H7 (cell line): Measurements from ENCODE around the gene NACC1. TPM values are rescaled to one million over a fixed set of nuclear protein-coding genes. Genes with fewer than 3 reads are reported as not detected.

Experiments
- DNase-seq: peaks from one replicate; pipeline ENCODE4 v3.0.0; 2012
- H3K27me3 ChIP-seq: 2 replicates; pipeline ENCODE4 v1.6.0; 2011; ENCODE audit warnings: mild to moderate bottlenecking, low read length; ENCODE audit not compliant: control insufficient read depth, insufficient read depth
- H3K36me3 ChIP-seq: replicated peaks from 2 replicates; pipeline ENCODE4 v1.5.1; 2011; ENCODE audit warnings: low read length; ENCODE audit not compliant: control insufficient read depth, insufficient read depth
- H3K4me3 ChIP-seq: 2 replicates; pipeline ENCODE4 v1.5.1; 2011; ENCODE audit warnings: low read depth, mild to moderate bottlenecking, control low read depth, low read length, moderate library complexity; ENCODE audit not compliant: insufficient read depth
- total RNA-seq: library from RNA; depleted of rRNA; stranded (reverse); fragments of >200 nt; shearing (Covaris generic); gene quantifications from 2 replicates; pipeline ENCODE4 v1.2.3, GENCODE V29; 2014

The NACC1 gene
- total RNA-seq, 1 experiment from 2014 or later, result 254 TPM

DNA sequence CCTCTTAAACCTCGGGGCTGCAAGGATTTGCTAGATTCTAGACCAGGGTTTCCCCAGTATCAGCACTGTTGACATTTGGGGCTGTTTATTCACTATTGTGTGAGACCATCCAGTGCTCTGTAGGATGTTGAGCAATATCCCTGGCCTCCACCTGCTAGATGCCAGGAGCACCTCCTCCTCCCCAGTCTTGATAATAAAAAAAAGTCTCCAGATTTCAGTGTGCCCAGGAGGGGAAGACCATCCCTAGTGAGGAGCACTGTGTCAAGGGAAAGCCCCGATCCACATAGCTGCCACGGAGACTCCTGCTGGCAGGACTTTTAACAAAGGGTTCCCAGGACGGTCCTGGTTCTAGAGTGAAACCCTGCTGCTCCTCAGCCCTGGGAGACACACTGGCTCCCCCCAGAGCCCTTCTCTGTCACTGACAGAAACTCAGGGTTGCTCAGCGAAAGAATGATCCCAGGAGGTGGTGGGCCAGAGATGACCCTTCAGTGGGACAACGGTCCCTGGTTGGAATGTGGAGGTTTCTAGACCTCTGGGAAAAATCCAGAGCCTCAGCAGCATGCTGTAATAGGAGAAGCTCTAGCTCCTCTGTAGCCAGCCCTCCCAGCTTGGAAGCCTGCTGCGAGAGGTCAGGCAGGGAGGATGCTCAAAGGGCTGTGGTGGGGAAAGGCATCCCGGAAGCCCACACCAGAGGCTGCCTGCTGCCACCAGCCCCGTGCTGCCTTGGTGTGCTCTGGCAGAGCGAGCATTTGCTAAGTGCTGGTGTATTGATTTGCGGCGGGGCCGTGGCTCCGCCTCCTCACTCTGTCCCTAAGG, 35.7 kb upstream of the NACC1 start:
- peaks cover 2% of the 10 kb centered on the region for H3K27me3 ChIP-seq
- DNase-seq, result peak; percentile 86
- no peaks in the 10 kb centered on the region for H3K36me3 ChIP-seq
- H3K4me3 ChIP-seq, result no peak overlapping the region

GRCh38 chr19:13083008-13083404, 35.1 kb upstream of the NACC1 start:
- no peak for DNase-seq
- Histone ChIP-seq H3K36me3 (no peaks in the 10 kb centered on the region), H3K4me3 (no peak overlapping the region), H3K27me3 (peaks cover 2% of the 10 kb centered on the region)

GRCh38 chr19:13083627-13084026, 34.4 kb upstream of the NACC1 start:
- H3K4me3 ChIP-seq, result no peak overlapping the region
- H3K36me3 ChIP-seq, result no peaks in the 10 kb centered on the region
- peaks cover 2% of the 10 kb centered on the region for H3K27me3 ChIP-seq
- DNase-seq, result no peak

- Histone ChIP-seq H3K36me3 (no peaks in the 10 kb centered on the region), H3K27me3 (peaks cover 2% of the 10 kb centered on the region), H3K4me3 (no peak overlapping the region)
- DNase-seq, result no peak
Observed at GRCh38 chr19:13085666-13086065, 32.4 kb upstream of the NACC1 start.

- Histone ChIP-seq H3K27me3 (peaks cover 2% of the 10 kb centered on the region), H3K36me3 (no peaks in the 10 kb centered on the region), H3K4me3 (no peak overlapping the region)
- DNase-seq, result no peak
Observed at GRCh38 chr19:13086341-13086740, 31.7 kb upstream of the NACC1 start.

DNA sequence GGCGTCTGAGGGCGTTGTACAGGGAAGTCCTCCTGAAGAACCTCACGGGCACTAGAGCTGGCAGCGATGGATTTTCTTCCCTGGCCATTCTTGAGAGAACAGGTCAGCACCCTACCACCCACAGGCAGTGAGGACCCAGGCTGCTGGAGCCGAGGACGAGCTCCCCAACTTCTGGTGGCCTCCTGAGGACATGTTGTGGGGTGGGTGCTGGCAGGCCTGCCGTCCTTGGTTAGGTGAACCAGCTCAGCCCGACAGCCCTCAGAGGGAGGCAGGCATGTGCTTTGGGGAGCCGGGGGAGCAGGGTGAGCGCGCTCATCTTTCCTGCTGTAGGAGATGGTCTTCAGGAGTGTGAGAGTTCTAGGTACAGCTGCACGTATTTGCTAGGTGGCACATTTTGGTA, 30.8 kb upstream of the NACC1 start:
- no peak overlapping the region for H3K4me3 ChIP-seq
- H3K36me3 ChIP-seq, result no peaks in the 10 kb centered on the region
- no peak for DNase-seq
- H3K27me3 ChIP-seq, result peaks cover 8% of the 10 kb centered on the region

DNA sequence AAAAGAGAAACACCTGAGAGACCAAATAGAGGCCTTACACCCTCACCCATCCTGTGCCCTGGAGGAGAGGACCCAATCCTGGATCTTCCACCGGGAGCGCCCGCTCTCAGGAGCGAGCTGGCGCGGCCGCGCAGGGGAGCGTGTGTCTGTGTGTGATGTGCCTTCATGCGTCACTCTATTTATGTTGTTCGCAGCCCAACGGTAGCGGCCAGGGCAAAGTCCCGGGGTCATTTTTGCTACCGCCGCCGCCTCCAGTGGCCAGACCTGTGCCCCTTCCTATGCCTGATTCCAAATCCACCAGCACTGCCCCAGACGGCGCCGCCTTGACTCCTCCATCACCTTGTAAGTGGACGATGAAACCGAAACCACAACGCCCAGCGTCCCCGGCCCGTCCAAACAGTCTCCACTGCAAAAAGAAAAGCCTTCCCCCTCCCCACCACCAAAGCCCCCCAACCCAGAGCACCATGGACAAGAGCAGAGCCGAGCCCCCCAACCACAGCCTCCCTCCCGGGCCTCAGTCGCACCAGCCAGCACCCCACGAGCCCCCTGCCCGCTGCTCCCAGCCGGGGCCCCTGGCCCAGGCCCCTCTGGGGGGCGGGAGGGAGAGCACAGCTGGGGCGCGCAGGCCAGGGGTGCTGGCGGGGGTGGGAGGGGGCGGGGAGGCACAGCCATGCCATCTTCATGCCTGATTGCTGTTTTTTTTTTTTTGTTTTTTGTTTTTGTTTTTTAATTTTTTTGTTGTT, 30.1 kb upstream of the NACC1 start:
- H3K4me3 ChIP-seq, result no peak overlapping the region
- DNase-seq, result no peak
- H3K36me3 ChIP-seq, result no peaks in the 10 kb centered on the region
- H3K27me3 ChIP-seq, result peaks cover 9% of the 10 kb centered on the region

DNA sequence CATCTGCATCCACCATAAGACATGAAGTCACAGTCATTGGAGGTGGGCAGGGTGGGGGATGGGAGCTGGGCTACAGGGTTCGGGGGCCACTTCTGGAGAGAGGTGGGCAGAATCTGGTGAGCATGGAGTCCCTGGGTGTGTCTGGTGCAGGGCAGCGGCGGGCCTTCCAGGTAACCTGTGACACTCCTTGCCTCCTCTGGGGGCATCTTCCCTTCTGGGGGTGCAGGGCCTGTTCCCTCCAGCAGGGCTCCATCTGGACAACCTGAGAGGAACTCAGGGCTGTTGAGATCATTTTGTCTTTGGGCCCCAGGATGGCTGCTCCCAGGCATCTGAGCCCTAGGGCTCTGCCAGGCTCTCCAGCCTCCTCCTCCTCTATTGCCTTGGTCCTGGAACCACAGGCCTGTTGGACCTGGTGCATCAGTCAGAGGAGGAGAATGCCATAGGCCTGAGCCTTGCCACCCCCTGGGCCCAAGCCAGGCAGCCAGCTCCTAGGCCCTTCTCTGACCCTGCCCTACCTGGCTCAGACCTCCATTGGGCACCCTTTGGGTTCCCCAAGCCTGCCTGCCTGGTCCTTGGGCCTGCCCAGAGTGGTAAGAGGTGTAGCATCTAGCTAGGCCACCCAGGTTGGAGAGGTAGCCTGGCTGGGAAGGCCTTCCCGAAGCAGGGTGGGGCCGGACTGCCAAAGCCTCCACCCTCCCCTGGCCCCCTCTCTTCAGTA, 28.8 kb upstream of the NACC1 start:
- DNase-seq, result peak; percentile 94
- no peaks in the 10 kb centered on the region for H3K36me3 ChIP-seq
- no peak overlapping the region for H3K4me3 ChIP-seq
- peaks cover 14% of the 10 kb centered on the region for H3K27me3 ChIP-seq

DNA sequence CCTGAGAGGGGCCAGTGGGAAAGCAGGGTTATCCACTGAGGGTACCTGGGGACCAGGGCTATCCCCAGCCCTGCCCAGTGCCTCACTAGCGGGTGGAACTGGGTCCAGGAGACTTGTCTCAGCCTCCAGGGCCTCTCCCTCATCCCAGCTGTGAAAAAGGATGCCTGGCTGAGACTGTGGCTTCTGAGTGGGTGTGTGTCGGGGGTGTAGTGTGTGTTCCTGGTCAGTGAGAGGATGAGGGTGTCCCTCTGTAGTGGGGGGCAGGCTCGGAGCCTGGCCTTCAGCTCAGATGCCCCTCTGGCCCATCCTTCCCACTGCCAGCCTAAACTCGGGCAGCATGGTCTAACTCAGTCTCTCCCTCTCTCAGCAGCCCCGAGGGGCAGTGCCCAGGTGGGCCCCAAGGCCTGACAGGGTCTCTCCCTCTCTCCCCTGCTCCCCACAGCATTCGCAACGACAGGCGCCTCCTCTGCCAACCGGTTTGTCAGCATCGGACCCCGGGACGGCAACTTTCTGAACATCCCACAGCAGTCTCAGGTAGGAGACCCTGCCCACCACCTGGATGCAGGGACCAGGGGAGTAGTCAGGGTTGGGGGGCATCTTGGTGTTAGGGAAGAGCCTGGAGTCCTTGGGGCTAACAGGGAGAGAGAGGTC, 28.1 kb upstream of the NACC1 start:
- Histone ChIP-seq H3K27me3 (peaks cover 20% of the 10 kb centered on the region), H3K4me3 (no peak overlapping the region)
- DNase-seq, result no peak

DNA sequence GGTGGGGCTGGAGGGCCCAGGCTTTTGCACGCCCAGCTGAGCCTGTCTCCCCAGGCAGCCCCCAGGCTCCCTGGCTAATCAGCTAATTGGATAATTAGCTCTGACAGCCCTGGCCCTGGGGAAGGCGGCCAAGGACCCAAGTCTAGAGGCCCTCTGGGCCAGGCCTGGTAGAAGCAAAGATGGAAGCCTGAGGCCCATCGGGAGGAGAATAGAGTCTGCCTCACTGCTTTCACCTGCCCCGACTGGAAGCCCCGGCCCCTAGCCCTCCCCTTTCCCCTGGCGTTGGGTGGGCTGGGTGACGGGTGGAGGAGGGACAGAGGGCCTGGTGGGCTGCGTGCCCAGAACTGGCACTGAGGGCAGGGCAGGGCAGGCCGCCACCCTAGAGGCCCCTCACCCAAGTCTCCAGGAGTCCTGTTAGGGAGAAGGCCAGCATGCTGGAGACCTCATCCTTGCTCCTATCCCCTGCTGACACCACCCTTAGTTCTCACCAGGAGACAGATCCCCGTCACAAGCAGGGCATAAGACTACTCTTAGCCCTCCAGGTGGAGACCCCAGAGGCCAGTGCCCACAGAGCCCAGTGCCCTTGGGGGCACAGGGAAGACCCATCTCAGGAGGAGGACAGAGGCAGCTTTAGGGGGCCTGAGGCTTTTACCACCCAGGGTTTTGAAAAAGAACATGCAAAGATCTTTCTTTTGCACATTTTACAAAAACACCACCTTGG, 27.4 kb upstream of the NACC1 start:
- Histone ChIP-seq H3K4me3 (no peak overlapping the region), H3K27me3 (peaks cover 26% of the 10 kb centered on the region), H3K36me3 (no peaks in the 10 kb centered on the region)
- DNase-seq, result no peak

More for the DNA sequence above, 28.1 kb upstream of the NACC1 start:
- H3K36me3 ChIP-seq, result no peaks in the 10 kb centered on the region

GRCh38 chr19:13091400-13092157, 26.5 kb upstream of the NACC1 start:
- Histone ChIP-seq H3K36me3 (no peaks in the 10 kb centered on the region), H3K27me3 (peaks cover 33% of the 10 kb centered on the region), H3K4me3 (no peak overlapping the region; the same call in 1 of the 2 replicates)
- DNase-seq, result peak; percentile 86

- H3K36me3 ChIP-seq, result no peaks in the 10 kb centered on the region
- DNase-seq, result no peak
- H3K4me3 ChIP-seq, result no peak overlapping the region
- peaks cover 37% of the 10 kb centered on the region for H3K27me3 ChIP-seq
Observed at GRCh38 chr19:13092158-13092543, 25.9 kb upstream of the NACC1 start.

- no peak for DNase-seq
- peaks cover 42% of the 10 kb centered on the region for H3K27me3 ChIP-seq
- H3K4me3 ChIP-seq, result no peak overlapping the region
- no peaks in the 10 kb centered on the region for H3K36me3 ChIP-seq
Observed at GRCh38 chr19:13092606-13093235, 25.3 kb upstream of the NACC1 start.
